HEK293T (cell line): ENCODE results near the gene C8B.

Source experiments
- ARNT ChIP-seq: fragments of 450-650 bp; IDR thresholded peaks from 2 replicates; pipeline ENCODE4 v1.6.1; 2017; ENCODE audit warnings: mild to moderate bottlenecking
- BHLHE40 ChIP-seq: fragments of 450-650 bp; IDR thresholded peaks from 2 replicates; pipeline ENCODE4 v1.6.1; 2016; ENCODE audit warnings: mild to moderate bottlenecking, moderate library complexity, borderline replicate concordance
- FOXM1 ChIP-seq: fragments of 450-650 bp; IDR thresholded peaks from 2 replicates; pipeline ENCODE4 v1.6.1; 2017; ENCODE audit warnings: mild to moderate bottlenecking, borderline replicate concordance
- L3MBTL2 ChIP-seq: fragments of 450-650 bp; conservative IDR thresholded peaks from 2 replicates; pipeline ENCODE4 v1.6.1; 2016; ENCODE audit warnings: mild to moderate bottlenecking
- SP1 ChIP-seq: fragments of 450-650 bp; IDR thresholded peaks from 2 replicates; pipeline ENCODE4 v1.6.1; 2017
- SUZ12 ChIP-seq: fragments of 450-650 bp; IDR thresholded peaks from 2 replicates; pipeline ENCODE4 v1.6.1; 2016; ENCODE audit warnings: mild to moderate bottlenecking
- TF ChIP-seq, protein P1 (sequence below): fragments of 450-650 bp; IDR thresholded peaks from 2 replicates; pipeline ENCODE4 v1.6.1; 2016

DNA sequence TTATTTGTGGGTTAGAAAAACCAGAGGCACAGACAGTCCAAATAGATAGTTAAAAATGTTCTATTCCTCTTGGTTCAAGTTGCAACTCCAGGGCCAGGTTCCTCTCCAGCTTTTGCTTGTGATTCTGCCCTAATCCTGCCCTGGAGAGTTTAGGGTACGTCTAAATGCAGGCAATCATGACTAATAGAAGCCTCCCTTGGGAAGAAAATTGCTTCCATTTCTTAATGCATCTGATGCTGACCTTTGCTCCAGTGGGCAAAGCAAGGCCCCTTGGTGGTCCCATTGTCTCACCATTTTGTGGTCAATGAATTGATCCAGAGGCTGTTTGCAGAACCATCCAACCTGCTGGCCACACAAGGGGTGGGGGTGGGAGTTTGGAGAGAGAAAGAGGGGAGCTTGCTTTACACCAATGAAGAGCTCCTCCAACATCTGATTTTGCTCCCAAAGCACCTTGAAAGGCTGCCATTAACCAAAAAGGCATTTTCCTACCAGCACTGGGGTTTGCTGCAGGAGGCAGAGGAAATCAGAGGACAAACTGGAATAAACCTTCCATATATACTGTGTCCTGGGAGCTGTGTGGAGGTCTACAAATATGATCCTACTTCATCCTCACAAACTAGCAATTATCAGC, 31.3 kb downstream of the C8B start:
- TF ChIP-seq SP1 (no peak), ARNT (no peak), SUZ12 (no peak), FOXM1 (no peak), L3MBTL2 (no peak), BHLHE40 (no peak)
- TF ChIP-seq, protein P1, sequence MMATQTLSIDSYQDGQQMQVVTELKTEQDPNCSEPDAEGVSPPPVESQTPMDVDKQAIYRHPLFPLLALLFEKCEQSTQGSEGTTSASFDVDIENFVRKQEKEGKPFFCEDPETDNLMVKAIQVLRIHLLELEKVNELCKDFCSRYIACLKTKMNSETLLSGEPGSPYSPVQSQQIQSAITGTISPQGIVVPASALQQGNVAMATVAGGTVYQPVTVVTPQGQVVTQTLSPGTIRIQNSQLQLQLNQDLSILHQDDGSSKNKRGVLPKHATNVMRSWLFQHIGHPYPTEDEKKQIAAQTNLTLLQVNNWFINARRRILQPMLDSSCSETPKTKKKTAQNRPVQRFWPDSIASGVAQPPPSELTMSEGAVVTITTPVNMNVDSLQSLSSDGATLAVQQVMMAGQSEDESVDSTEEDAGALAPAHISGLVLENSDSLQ: no peak
